H1 (cell line): ENCODE results near the gene SPG11. TPM values are rescaled to one million over a fixed set of nuclear protein-coding genes. Genes with fewer than 3 reads are reported as not detected.

Experiments used
- EGR1 ChIP-seq: IDR thresholded peaks from 2 replicates; pipeline ENCODE4 v1.6.1; 2011; ENCODE audit warnings: low read depth, low read length, borderline replicate concordance
- SP2 ChIP-seq: IDR thresholded peaks from 2 replicates; pipeline ENCODE4 v1.6.1; 2012; ENCODE audit warnings: mild to moderate bottlenecking, low read length, inconsistent platforms
- USF2 ChIP-seq: IDR thresholded peaks from 2 replicates; pipeline ENCODE4 v1.6.1; 2011; ENCODE audit warnings: low read length, improper control_type of control experiment
- polyA plus RNA-seq, 7 experiments: library from polyadenylated mRNA; depleted of rRNA in 3 of 7; stranded (reverse) in 5 of 7; unstranded in 2 of 7; fragments of >200 nt in 5 of 7; fragments of 200-250 nt in 2 of 7; gene quantifications; 1 replicate in 5 of 7; 2 replicates in 1 of 7; 4 replicates in 1 of 7; pipeline versions ENCODE4 v1.2.1 to v1.2.3, GENCODE V29; 2011 to 2013; ENCODE audit warnings: missing spikeins in 2 of 7, mixed read lengths in 2 of 7
- total RNA-seq: library from RNA; stranded (reverse); fragmentation: NEBNext Ultra II Directional; extraction: Animal tissue kit (Norgen Biotek cat#: 25700); gene quantifications from 2 replicates; pipeline ENCODE4 v1.2.1, GENCODE V29; 2021
- TF ChIP-seq, protein P1 (sequence below): fragments of 300-600 bp; sonication (generic); IDR thresholded peaks from 2 replicates; pipeline ENCODE4 v1.7.1; 2012; ENCODE audit warnings: low read length, moderate library complexity, mild to moderate bottlenecking, inconsistent platforms; ENCODE audit not compliant: insufficient replicate concordance

SPG11 gene
- total and polyA plus RNA-seq, 2 of the 8 experiments (the other 6 are each of a cell fraction or from before 2014, with no cell fraction given), result 37.1 to 38.6 TPM

GRCh38 chr15:44636976-44637375, 26.5 kb downstream of the SPG11 start (continued):
- TF ChIP-seq, protein P1, sequence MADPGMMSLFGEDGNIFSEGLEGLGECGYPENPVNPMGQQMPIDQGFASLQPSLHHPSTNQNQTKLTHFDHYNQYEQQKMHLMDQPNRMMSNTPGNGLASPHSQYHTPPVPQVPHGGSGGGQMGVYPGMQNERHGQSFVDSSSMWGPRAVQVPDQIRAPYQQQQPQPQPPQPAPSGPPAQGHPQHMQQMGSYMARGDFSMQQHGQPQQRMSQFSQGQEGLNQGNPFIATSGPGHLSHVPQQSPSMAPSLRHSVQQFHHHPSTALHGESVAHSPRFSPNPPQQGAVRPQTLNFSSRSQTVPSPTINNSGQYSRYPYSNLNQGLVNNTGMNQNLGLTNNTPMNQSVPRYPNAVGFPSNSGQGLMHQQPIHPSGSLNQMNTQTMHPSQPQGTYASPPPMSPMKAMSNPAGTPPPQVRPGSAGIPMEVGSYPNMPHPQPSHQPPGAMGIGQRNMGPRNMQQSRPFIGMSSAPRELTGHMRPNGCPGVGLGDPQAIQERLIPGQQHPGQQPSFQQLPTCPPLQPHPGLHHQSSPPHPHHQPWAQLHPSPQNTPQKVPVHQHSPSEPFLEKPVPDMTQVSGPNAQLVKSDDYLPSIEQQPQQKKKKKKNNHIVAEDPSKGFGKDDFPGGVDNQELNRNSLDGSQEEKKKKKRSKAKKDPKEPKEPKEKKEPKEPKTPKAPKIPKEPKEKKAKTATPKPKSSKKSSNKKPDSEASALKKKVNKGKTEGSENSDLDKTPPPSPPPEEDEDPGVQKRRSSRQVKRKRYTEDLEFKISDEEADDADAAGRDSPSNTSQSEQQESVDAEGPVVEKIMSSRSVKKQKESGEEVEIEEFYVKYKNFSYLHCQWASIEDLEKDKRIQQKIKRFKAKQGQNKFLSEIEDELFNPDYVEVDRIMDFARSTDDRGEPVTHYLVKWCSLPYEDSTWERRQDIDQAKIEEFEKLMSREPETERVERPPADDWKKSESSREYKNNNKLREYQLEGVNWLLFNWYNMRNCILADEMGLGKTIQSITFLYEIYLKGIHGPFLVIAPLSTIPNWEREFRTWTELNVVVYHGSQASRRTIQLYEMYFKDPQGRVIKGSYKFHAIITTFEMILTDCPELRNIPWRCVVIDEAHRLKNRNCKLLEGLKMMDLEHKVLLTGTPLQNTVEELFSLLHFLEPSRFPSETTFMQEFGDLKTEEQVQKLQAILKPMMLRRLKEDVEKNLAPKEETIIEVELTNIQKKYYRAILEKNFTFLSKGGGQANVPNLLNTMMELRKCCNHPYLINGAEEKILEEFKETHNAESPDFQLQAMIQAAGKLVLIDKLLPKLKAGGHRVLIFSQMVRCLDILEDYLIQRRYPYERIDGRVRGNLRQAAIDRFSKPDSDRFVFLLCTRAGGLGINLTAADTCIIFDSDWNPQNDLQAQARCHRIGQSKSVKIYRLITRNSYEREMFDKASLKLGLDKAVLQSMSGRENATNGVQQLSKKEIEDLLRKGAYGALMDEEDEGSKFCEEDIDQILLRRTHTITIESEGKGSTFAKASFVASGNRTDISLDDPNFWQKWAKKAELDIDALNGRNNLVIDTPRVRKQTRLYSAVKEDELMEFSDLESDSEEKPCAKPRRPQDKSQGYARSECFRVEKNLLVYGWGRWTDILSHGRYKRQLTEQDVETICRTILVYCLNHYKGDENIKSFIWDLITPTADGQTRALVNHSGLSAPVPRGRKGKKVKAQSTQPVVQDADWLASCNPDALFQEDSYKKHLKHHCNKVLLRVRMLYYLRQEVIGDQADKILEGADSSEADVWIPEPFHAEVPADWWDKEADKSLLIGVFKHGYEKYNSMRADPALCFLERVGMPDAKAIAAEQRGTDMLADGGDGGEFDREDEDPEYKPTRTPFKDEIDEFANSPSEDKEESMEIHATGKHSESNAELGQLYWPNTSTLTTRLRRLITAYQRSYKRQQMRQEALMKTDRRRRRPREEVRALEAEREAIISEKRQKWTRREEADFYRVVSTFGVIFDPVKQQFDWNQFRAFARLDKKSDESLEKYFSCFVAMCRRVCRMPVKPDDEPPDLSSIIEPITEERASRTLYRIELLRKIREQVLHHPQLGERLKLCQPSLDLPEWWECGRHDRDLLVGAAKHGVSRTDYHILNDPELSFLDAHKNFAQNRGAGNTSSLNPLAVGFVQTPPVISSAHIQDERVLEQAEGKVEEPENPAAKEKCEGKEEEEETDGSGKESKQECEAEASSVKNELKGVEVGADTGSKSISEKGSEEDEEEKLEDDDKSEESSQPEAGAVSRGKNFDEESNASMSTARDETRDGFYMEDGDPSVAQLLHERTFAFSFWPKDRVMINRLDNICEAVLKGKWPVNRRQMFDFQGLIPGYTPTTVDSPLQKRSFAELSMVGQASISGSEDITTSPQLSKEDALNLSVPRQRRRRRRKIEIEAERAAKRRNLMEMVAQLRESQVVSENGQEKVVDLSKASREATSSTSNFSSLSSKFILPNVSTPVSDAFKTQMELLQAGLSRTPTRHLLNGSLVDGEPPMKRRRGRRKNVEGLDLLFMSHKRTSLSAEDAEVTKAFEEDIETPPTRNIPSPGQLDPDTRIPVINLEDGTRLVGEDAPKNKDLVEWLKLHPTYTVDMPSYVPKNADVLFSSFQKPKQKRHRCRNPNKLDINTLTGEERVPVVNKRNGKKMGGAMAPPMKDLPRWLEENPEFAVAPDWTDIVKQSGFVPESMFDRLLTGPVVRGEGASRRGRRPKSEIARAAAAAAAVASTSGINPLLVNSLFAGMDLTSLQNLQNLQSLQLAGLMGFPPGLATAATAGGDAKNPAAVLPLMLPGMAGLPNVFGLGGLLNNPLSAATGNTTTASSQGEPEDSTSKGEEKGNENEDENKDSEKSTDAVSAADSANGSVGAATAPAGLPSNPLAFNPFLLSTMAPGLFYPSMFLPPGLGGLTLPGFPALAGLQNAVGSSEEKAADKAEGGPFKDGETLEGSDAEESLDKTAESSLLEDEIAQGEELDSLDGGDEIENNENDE, result no peak
- TF ChIP-seq USF2, result no peak
- TF ChIP-seq EGR1, result no peak
- no peak for TF ChIP-seq SP2
- TF ChIP-seq, all 59 proteins: peak for 0
